Psoas muscle (tissue), 8 donors: ENCODE data around the gene SYVN1. TPM values are rescaled to one million over a fixed set of nuclear protein-coding genes. Genes with fewer than 3 reads are reported as not detected.
"Not testable (repeated sequence)": the region's sequence is repeated elsewhere in the genome, so short reads cannot be mapped to it uniquely, and the experiment has no call there.

Experiments
- ATAC-seq, 4 donors: fragments of 200-7000 bp; cut with Tn5 transposase; one replicate each; pipeline ENCODE4 v1.9.1; 2020; ENCODE audit warnings: moderate library complexity in 3 of 4, mild to moderate bottlenecking in 2 of 4
- DNase-seq, 2 donors: peaks; one replicate each; pipeline ENCODE4 v3.0.0-alpha.2; 2020
- H3K27ac ChIP-seq: fragments of 200-600 bp; one replicate; pipeline ENCODE4 v1.8.0; 2022
- H3K27me3 ChIP-seq, 3 donors: fragments of 200-600 bp in 1 of 3; one replicate each; pipeline versions ENCODE4 v1.6.1 to v1.8.0; 2013 to 2022; ENCODE audit warnings: low read length in 2 of 3, mild to moderate bottlenecking in 2 of 3, moderate library complexity in 1 of 3; ENCODE audit not compliant: insufficient read depth in 3 of 3
- H3K36me3 ChIP-seq, 2 donors: fragments of 200-600 bp in 1 of 2; one replicate each; pipeline versions ENCODE4 v1.6.1 to v1.8.0; 2013 to 2022; ENCODE audit warnings: low read depth in 1 of 2, mild to moderate bottlenecking in 1 of 2, moderate library complexity in 1 of 2; ENCODE audit not compliant: insufficient read depth in 1 of 2
- H3K4me1 ChIP-seq: fragments of 200-600 bp; one replicate; pipeline ENCODE4 v1.8.0; 2022
- H3K4me3 ChIP-seq: fragments of 200-600 bp; one replicate; pipeline ENCODE4 v1.8.0; 2022; ENCODE audit warnings: mild to moderate bottlenecking
- H3K9me3 ChIP-seq: fragments of 200-600 bp; one replicate; pipeline ENCODE4 v1.8.0; 2022
- WGBS, 3 donors: extraction: QIAGEN DNeasy Blood & Tissue Kit; methylation state at CpG; one replicate each; pipeline versions ENCODE4 v1.1.6 to v1.1.7; 2013; 5-methylcytosine and 5-hydroxymethylcytosine counted together
- intact Hi-C, 2 donors: fragments of 100-400 bp; cut with DNase I; formaldehyde crosslinking; loops; one replicate each; pipeline versions ENCODE4 v1.11.0 to v1.14.2; 2022
- polyA plus RNA-seq, 3 donors: library from polyadenylated mRNA; stranded (reverse); fragments of 200-250 nt; gene quantifications; one replicate each; pipeline ENCODE4 v1.2.3, GENCODE V29; 2013
- total RNA-seq, 4 donors: library from RNA; stranded (reverse); fragmentation: NEBNext Ultra II Directional in 2 of 4; extraction: Animal tissue kit (Norgen Biotek cat#: 25700) in 2 of 4; gene quantifications; one replicate each; pipeline versions ENCODE4 v1.2.1 to v1.2.4, GENCODE V29; 2021 to 2023
- TF ChIP-seq, protein P1 (sequence below): fragments of 200-600 bp; IDR thresholded peaks from one replicate; pipeline ENCODE4 v1.8.0; 2022; ENCODE audit warnings: antibody characterized with exemption
- donor health status: healthy with polysubstance abuse.
- donor health status: DM: no; HTN: no; CAD: no; lungs with moderate emphysema.
- donor health status: Bipolar disorder and iron deficiency.
- donor health status: healthy.
- donor health status: DM: yes; HTN: yes; CAD: no.
- donor health status: DM: no; HTN: no; CAD: no.
- donor health status: DM: no; HTN: no; CAD: no.
- donor health status: DM: yes; HTN: yes; CAD: no.

Gene SYVN1
- total and polyA plus RNA-seq, 7 donors: 20.2 to 56.1 (median 29.3) TPM

DNA sequence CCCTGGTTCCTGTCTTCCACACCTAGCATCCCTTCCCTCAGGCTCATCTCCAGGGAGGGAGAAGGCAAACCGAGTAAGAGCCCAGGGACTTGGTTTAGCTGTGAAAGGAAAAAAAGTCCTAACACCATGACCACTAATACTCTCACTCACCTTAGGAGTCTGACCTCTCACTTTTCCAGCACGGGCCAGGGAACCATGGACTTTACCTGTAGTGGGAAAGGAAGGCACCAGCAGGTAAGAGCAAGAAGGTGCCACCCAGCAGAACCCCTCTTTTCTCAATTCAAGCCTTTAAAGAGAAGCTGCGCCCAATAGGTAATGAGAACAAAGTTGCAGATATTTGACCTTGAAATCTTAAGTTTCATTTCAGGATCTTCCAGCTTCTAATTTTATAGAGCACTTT lies 13.5 kb downstream of the SYVN1 start:
- intact Hi-C loops: loop anchor here (2.0 to 5.0 kb wide), 2 partner anchors 36 to 61 kb away; partner anchors contain the start of genes CAPN1 (in 1 of the 2), CDCA5 (in 1 of the 2) and ZFPL1 (in 1 of the 2)
- Histone ChIP-seq H3K4me1 (peaks cover 25% of the 10 kb centered on the region), H3K4me3 (peak overlapping the region; percentile 79), H3K36me3 (peaks cover 10 to 64% of the 10 kb centered on the region in 2 donors), H3K27ac (peak overlapping the region; percentile 90), H3K27me3 (no peaks in the 10 kb centered on the region), H3K9me3 (no peaks in the 10 kb centered on the region)
- DNase-seq (no peak), ATAC-seq (no peak)
- 79 to 94% (median 82%) methylated on average over 3 of the region's 3 CpGs for WGBS, 3 donors
- TF ChIP-seq, protein P1, sequence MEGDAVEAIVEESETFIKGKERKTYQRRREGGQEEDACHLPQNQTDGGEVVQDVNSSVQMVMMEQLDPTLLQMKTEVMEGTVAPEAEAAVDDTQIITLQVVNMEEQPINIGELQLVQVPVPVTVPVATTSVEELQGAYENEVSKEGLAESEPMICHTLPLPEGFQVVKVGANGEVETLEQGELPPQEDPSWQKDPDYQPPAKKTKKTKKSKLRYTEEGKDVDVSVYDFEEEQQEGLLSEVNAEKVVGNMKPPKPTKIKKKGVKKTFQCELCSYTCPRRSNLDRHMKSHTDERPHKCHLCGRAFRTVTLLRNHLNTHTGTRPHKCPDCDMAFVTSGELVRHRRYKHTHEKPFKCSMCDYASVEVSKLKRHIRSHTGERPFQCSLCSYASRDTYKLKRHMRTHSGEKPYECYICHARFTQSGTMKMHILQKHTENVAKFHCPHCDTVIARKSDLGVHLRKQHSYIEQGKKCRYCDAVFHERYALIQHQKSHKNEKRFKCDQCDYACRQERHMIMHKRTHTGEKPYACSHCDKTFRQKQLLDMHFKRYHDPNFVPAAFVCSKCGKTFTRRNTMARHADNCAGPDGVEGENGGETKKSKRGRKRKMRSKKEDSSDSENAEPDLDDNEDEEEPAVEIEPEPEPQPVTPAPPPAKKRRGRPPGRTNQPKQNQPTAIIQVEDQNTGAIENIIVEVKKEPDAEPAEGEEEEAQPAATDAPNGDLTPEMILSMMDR: no peak

DNA sequence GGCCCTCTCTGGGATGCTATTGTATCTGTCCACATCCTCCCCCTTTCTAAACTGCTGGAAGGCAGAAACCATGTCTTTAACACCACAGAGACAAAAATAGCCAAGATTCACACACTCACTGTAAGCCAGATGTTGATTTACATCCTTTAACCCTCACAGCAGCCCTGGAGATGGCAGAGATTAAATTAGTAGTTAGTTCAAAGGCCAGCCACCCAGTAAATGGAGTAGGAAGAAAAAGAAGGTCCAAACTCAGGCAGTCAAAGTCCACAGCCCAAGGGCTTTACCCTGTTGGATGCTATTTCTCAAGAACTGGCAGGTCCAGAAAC lies 14.7 kb downstream of the SYVN1 start:
- no peak overlapping the region for H3K27ac ChIP-seq
- DNase-seq: no peak
- H3K4me1 ChIP-seq: peaks cover 30% of the 10 kb centered on the region
- TF ChIP-seq, protein P1: no peak
- H3K36me3 ChIP-seq: peaks cover 10 to 57% of the 10 kb centered on the region in 2 donors
- H3K9me3 ChIP-seq: no peaks in the 10 kb centered on the region
- intact Hi-C loops: loop anchor here in 1 of 2 donors (10.0 kb wide), 1 partner anchor 275 kb away; the partner anchor contains the start of gene CDC42BPG
- H3K4me3 ChIP-seq: no peak overlapping the region
- H3K27me3 ChIP-seq: no peaks in the 10 kb centered on the region
- ATAC-seq: no peak

GRCh38 chr11:65118891-65119669 lies 15.2 kb downstream of the SYVN1 start:
- H3K4me1 ChIP-seq: peaks cover 30% of the 10 kb centered on the region
- intact Hi-C loops: loop anchor here in 1 of 2 donors (1.0 to 10.0 kb wide), 2 partner anchors 106 to 274 kb away; partner anchors contain the start of gene CDC42BPG
- not testable (repeated sequence) for H3K4me3 ChIP-seq, ATAC-seq, H3K27me3 ChIP-seq, H3K27ac ChIP-seq, DNase-seq, H3K9me3 ChIP-seq
- H3K36me3 ChIP-seq: peaks cover 10 to 51% of the 10 kb centered on the region in 2 donors
- 85 to 91% (median 87%) methylated on average over 18 of the region's 18 CpGs for WGBS, 3 donors

GRCh38 chr11:65118097-65118837 lies 16.1 kb downstream of the SYVN1 start:
- Histone ChIP-seq H3K4me3 (peak overlapping the region; percentile 12), H3K4me1 (peaks cover 29% of the 10 kb centered on the region), H3K9me3 (no peaks in the 10 kb centered on the region), H3K27me3 (no peaks in the 10 kb centered on the region), H3K36me3 (peaks cover 10 to 47% of the 10 kb centered on the region in 2 donors), H3K27ac (peak overlapping the region; percentile 28)
- intact Hi-C loops: loop anchor here in 1 of 2 donors (1.0 to 10.0 kb wide), 2 partner anchors 105 to 273 kb away; partner anchors contain the start of gene CDC42BPG
- TF ChIP-seq, protein P1: no peak
- WGBS, 3 donors: 75 to 86% (median 77%) methylated on average over 18 of the region's 18 CpGs
- ATAC-seq: no peak
- DNase-seq: no peak
